Activated naive CD4-positive, alpha-beta T cell treated with anti-CD3 and anti-CD28 coated beads, Interleukin-2, amount 50 U/mL, for 16 hours (primary cell): Measurements from ENCODE around the gene FLNB.
"Not testable (repeated sequence)": the region's sequence is repeated elsewhere in the genome, so short reads cannot be mapped to it uniquely, and the experiment has no call there.

Experiments used
- DNase-seq: peaks from one replicate; pipeline ENCODE4 v3.0.0-alpha.2; 2020

Gene FLNB

GRCh38 chr3:58035524-58036255, 27.5 kb downstream of the FLNB start:
- DNase-seq, result no peak

- no peak for DNase-seq
Observed at GRCh38 chr3:58036293-58037032, 28.2 kb downstream of the FLNB start.

GRCh38 chr3:58037141-58037910, 29.1 kb downstream of the FLNB start:
- DNase-seq, result no peak

GRCh38 chr3:58038675-58039292, 30.6 kb downstream of the FLNB start:
- no peak for DNase-seq

- no peak for DNase-seq
Observed at GRCh38 chr3:58039601-58040000, 31.4 kb downstream of the FLNB start.

GRCh38 chr3:58041182-58041825, 33.1 kb downstream of the FLNB start:
- no peak for DNase-seq

- DNase-seq, result no peak
Observed at GRCh38 chr3:58041826-58042324, 33.7 kb downstream of the FLNB start.

GRCh38 chr3:58042947-58043707, 34.9 kb downstream of the FLNB start:
- no peak for DNase-seq

- no peak for DNase-seq
Observed at GRCh38 chr3:58043933-58044332, 35.7 kb downstream of the FLNB start.

GRCh38 chr3:58044691-58045483, 36.7 kb downstream of the FLNB start:
- no peak for DNase-seq

GRCh38 chr3:58047826-58048225, 39.6 kb downstream of the FLNB start:
- no peak for DNase-seq

GRCh38 chr3:58048301-58048700, 40.1 kb downstream of the FLNB start:
- no peak for DNase-seq

- no peak for DNase-seq
Observed at GRCh38 chr3:58049143-58049785, 41.0 kb downstream of the FLNB start.

GRCh38 chr3:58051196-58051595, 43.0 kb downstream of the FLNB start:
- no peak for DNase-seq

- not testable (repeated sequence) for DNase-seq
Observed at GRCh38 chr3:58051658-58052261, 43.5 kb downstream of the FLNB start.

- peak; percentile 25 for DNase-seq
Observed at GRCh38 chr3:58052373-58053273, 44.4 kb downstream of the FLNB start.

- DNase-seq, result no peak
Observed at GRCh38 chr3:58054652-58055051, 46.4 kb downstream of the FLNB start.

- no peak for DNase-seq
Observed at GRCh38 chr3:58055314-58055713, 47.1 kb downstream of the FLNB start.

GRCh38 chr3:58055891-58056290, 47.7 kb downstream of the FLNB start:
- not testable (repeated sequence) for DNase-seq
